Measurements from ENCODE around the gene PRKN.

DNA sequence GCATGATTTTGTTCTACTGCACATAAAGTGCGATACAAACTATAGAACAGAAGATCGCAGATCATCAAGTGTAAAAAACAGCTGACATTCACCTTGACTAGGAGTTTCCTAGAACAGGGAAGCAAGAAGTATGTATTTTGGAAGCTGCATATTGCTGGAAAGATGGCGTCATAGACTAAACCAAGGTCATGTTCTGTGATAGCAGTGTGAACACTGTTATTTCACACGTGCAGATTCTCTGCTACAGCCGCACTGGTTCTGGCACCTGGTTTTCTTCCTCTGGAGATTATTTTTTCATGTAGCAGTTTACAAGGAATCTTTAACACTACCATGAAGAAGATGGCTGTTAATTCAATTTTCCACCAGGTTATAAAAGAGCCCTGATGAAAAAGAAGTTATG is 681.2 kb downstream of the PRKN start:
- TF ChIP-seq EZH2 (IDR thresholded peaks at IDR 0.05; ENCODE audit: borderline replicate concordance, low read length) (no peak), CTCF (IDR thresholded peaks at IDR 0.05; ENCODE audit: low read length) (no peak)

Measured in OCI-LY1 (cell line).